ENCODE measurements around the gene SIK3. TPM values are rescaled to one million over a fixed set of nuclear protein-coding genes. Genes with fewer than 3 reads are reported as not detected.

The SIK3 gene
- total RNA-seq, 1 donor from 2014 or later = 29.4 TPM

GRCh38 chr11:116928102-116928777 is 170.0 kb downstream of the SIK3 start:
- Mint-ChIP-seq H3K4me1 (ENCODE audit: unreplicated experiment) (peaks cover 13% of the 10 kb centered on the region), H3K4me3 (ENCODE audit: unreplicated experiment) (no peak overlapping the region), H3K9me3 (ENCODE audit: unreplicated experiment) (no peaks in the 10 kb centered on the region), H3K27ac (ENCODE audit: unreplicated experiment) (no peak overlapping the region), H3K36me3 (ENCODE audit: low read depth, unreplicated experiment) (peaks cover 4% of the 10 kb centered on the region), H3K27me3 (ENCODE audit: unreplicated experiment) (no peaks in the 10 kb centered on the region)
- no peak for DNase-seq (ENCODE audit: low spot score)
- TF ChIP-seq CTCF (IDR thresholded peaks at IDR 0.05; ENCODE audit: unreplicated experiment) = no peak

- Mint-ChIP-seq H3K27ac (ENCODE audit: unreplicated experiment) (no peak overlapping the region), H3K9me3 (ENCODE audit: unreplicated experiment) (no peaks in the 10 kb centered on the region), H3K36me3 (ENCODE audit: low read depth, unreplicated experiment) (peaks cover 4% of the 10 kb centered on the region), H3K4me3 (ENCODE audit: unreplicated experiment) (no peak overlapping the region), H3K4me1 (ENCODE audit: unreplicated experiment) (peaks cover 11% of the 10 kb centered on the region), H3K27me3 (ENCODE audit: unreplicated experiment) (no peaks in the 10 kb centered on the region)
- TF ChIP-seq CTCF (IDR thresholded peaks at IDR 0.05; ENCODE audit: unreplicated experiment) = peak; percentile 69
- DNase-seq (ENCODE audit: low spot score) = peak; percentile 25
Observed at GRCh38 chr11:116927163-116927974, 170.9 kb downstream of the SIK3 start.

GRCh38 chr11:116925050-116925449 is 173.2 kb downstream of the SIK3 start:
- TF ChIP-seq CTCF (IDR thresholded peaks at IDR 0.05; ENCODE audit: unreplicated experiment) = no peak
- no peak for DNase-seq (ENCODE audit: low spot score)
- no peaks in the 10 kb centered on the region for H3K9me3 Mint-ChIP-seq (ENCODE audit: unreplicated experiment)
- H3K36me3 Mint-ChIP-seq (ENCODE audit: low read depth, unreplicated experiment) = peaks cover 4% of the 10 kb centered on the region
- H3K27ac Mint-ChIP-seq (ENCODE audit: unreplicated experiment) = no peak overlapping the region
- no peaks in the 10 kb centered on the region for H3K27me3 Mint-ChIP-seq (ENCODE audit: unreplicated experiment)
- H3K4me1 Mint-ChIP-seq (ENCODE audit: unreplicated experiment) = peaks cover 6% of the 10 kb centered on the region
- no peak overlapping the region for H3K4me3 Mint-ChIP-seq (ENCODE audit: unreplicated experiment)

GRCh38 chr11:116918925-116919655 is 179.1 kb downstream of the SIK3 start:
- no peak for DNase-seq (ENCODE audit: low spot score)
- Mint-ChIP-seq H3K4me1 (ENCODE audit: unreplicated experiment) (peaks cover 6% of the 10 kb centered on the region), H3K9me3 (ENCODE audit: unreplicated experiment) (no peaks in the 10 kb centered on the region), H3K4me3 (ENCODE audit: unreplicated experiment) (no peak overlapping the region), H3K27me3 (ENCODE audit: unreplicated experiment) (no peaks in the 10 kb centered on the region), H3K36me3 (ENCODE audit: low read depth, unreplicated experiment) (no peaks in the 10 kb centered on the region), H3K27ac (ENCODE audit: unreplicated experiment) (no peak overlapping the region)
- TF ChIP-seq CTCF (IDR thresholded peaks at IDR 0.05; ENCODE audit: unreplicated experiment) = no peak
